ENCODE data around the gene EXOC4.

The EXOC4 gene

DNA sequence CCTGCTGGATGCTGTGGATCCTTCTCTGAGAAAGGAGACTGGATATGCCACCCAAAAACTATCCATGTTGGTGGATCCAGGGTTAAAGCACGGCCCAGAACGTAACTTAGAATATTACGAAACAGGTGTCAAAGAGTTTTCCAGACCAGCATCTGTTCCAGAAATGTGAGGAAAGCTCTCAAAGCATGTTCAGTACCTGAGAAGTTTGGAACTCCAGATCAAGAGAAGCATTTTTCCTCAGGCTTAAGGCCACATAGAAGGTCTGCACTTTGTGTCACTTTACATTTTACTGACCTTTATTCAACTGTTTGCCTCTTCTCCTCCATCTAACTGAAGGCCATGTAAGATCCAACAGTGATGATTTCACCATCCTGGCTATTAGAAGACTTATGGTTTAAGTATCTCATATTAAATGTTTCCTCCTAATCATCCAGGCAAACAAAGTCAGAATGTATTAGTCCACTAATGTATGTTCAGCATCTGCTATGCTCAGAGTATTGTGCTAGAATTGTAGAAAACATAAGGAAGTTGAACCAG lies 533.6 kb downstream of the EXOC4 start:
- no peak overlapping the region for H3K4me3 Mint-ChIP-seq
- H3K36me3 Mint-ChIP-seq (ENCODE audit: low read depth): no peaks in the 10 kb centered on the region
- no peak overlapping the region for H3K27ac Mint-ChIP-seq
- H3K9me3 Mint-ChIP-seq: no peaks in the 10 kb centered on the region
- TF ChIP-seq, protein P1, sequence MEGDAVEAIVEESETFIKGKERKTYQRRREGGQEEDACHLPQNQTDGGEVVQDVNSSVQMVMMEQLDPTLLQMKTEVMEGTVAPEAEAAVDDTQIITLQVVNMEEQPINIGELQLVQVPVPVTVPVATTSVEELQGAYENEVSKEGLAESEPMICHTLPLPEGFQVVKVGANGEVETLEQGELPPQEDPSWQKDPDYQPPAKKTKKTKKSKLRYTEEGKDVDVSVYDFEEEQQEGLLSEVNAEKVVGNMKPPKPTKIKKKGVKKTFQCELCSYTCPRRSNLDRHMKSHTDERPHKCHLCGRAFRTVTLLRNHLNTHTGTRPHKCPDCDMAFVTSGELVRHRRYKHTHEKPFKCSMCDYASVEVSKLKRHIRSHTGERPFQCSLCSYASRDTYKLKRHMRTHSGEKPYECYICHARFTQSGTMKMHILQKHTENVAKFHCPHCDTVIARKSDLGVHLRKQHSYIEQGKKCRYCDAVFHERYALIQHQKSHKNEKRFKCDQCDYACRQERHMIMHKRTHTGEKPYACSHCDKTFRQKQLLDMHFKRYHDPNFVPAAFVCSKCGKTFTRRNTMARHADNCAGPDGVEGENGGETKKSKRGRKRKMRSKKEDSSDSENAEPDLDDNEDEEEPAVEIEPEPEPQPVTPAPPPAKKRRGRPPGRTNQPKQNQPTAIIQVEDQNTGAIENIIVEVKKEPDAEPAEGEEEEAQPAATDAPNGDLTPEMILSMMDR (IDR thresholded peaks at IDR 0.05; ENCODE audit: unreplicated experiment in 3 of 3): no peak
- H3K27me3 Mint-ChIP-seq (ENCODE audit: low read depth): no peaks in the 10 kb centered on the region
- peaks cover 34% of the 10 kb centered on the region for H3K4me1 Mint-ChIP-seq

DNA sequence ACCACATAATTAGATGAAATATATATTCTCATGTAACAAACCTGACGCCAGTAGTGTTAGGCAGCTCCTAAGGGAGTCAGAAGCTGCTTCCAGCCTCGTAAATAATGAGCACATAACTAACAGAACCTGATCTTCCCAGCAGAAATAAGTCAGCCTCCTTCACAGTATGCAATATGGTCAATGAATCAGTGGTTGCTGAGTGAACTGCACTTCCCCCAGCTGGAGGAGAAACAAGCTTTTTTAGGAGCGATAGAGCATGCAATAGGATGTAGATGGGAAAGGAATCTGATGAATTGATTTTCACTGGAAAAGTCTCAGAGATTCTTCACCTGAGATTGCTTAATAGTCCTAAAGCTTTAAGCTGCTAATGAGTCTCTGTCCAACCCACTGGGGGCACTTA lies 537.1 kb downstream of the EXOC4 start:
- no peaks in the 10 kb centered on the region for H3K9me3 Mint-ChIP-seq
- H3K36me3 Mint-ChIP-seq (ENCODE audit: low read depth): no peaks in the 10 kb centered on the region
- no peak overlapping the region for H3K4me3 Mint-ChIP-seq
- no peak overlapping the region for H3K27ac Mint-ChIP-seq
- H3K27me3 Mint-ChIP-seq (ENCODE audit: low read depth): no peaks in the 10 kb centered on the region
- TF ChIP-seq, protein P1 (IDR thresholded peaks at IDR 0.05; ENCODE audit: unreplicated experiment in 3 of 3): peak in 2 of 3 experiments; percentile 8 to 12
- H3K4me1 Mint-ChIP-seq: peaks cover 9% of the 10 kb centered on the region

DNA sequence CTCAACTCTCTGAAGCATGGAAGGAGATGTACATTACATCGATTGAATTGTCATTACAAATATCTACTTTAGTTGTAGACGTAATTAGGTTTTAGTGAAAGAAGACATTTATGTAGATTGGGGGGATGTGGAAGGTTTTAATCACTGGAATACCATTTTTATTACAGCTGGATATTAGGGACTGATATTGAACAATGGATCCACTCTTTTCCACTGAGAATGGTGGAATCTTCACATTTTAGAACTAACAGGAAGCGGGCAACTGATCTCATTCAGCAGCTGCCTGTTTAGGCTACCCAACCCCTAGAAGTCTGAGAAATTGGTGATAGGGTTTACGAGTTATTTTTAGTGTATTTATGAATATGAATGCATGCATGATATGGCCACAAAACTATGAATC lies 538.0 kb downstream of the EXOC4 start:
- Mint-ChIP-seq H3K27ac (no peak overlapping the region), H3K4me1 (peaks cover 9% of the 10 kb centered on the region), H3K27me3 (ENCODE audit: low read depth) (no peaks in the 10 kb centered on the region), H3K9me3 (no peaks in the 10 kb centered on the region), H3K36me3 (ENCODE audit: low read depth) (no peaks in the 10 kb centered on the region), H3K4me3 (no peak overlapping the region)
- TF ChIP-seq, protein P1 (IDR thresholded peaks at IDR 0.05; ENCODE audit: unreplicated experiment in 3 of 3): no peak

DNA sequence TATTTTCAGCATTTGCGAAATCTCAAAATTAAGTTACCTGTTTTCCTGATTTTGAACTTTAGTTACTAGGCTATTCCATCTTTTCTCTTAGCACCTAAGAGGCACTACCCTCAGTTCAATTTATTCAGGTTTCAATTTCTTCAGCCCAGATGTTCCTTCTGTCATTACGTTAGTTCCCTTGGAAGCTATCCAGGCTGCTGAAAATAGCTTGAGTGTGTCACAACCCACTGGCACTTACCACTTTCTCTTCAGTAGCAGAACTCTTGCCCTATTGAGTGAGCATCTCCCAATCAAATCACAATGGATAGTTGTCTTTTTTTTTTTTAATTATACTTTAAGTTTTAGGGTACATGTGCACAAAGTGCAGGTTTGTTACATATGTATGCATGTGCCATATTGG lies 541.6 kb downstream of the EXOC4 start:
- TF ChIP-seq, protein P1 (IDR thresholded peaks at IDR 0.05; ENCODE audit: unreplicated experiment in 3 of 3): no peak
- H3K36me3 Mint-ChIP-seq (ENCODE audit: low read depth): no peaks in the 10 kb centered on the region
- H3K4me3 Mint-ChIP-seq: no peak overlapping the region
- no peak overlapping the region for H3K27ac Mint-ChIP-seq
- H3K9me3 Mint-ChIP-seq: no peaks in the 10 kb centered on the region
- peaks cover 16% of the 10 kb centered on the region for H3K4me1 Mint-ChIP-seq
- no peaks in the 10 kb centered on the region for H3K27me3 Mint-ChIP-seq (ENCODE audit: low read depth)

DNA sequence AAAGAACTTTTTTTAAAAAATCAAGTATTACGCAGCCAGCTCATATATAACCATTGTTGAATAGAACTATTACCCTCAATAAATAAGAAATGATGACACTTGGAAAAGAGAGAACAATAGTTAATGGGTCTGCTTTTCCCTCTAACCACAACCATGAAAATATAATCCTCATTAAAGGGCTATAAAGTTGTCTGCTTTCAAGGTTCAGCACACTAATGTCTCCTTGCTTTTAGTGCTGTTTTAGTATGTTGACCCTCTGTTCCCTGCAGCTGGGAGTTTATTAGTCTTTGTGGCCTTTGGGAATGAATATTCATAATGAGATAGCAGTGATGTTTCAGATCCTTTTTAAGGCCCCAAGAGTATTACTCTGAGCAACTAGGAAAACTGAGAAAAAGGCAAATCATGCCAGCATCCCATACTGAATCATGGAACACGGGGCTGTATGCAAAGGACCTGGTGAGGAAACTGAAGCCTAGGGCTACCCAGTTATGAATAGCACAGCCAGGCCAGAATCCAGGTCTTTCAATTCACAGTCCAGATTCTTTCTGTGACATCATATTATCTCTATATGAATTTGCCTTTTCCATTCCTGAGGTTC lies 542.3 kb downstream of the EXOC4 start:
- Mint-ChIP-seq H3K9me3 (no peaks in the 10 kb centered on the region), H3K4me1 (peaks cover 12% of the 10 kb centered on the region), H3K4me3 (no peak overlapping the region), H3K27me3 (ENCODE audit: low read depth) (no peaks in the 10 kb centered on the region), H3K36me3 (ENCODE audit: low read depth) (no peaks in the 10 kb centered on the region), H3K27ac (no peak overlapping the region)
- TF ChIP-seq, protein P1 (IDR thresholded peaks at IDR 0.05; ENCODE audit: unreplicated experiment in 3 of 3): no peak

All from nephron (organoid).